Liver (tissue), 4 donors: Measurements from ENCODE around the gene PHF12. TPM values are rescaled to one million over a fixed set of nuclear protein-coding genes. Genes with fewer than 3 reads are reported as not detected.

Source experiments
- NR2F2 ChIP-seq: IDR thresholded peaks from 2 replicates; pipeline ENCODE4 v1.6.1; 2016; ENCODE audit warnings: antibody characterized with exemption
- polyA plus RNA-seq, 2 donors: library from polyadenylated mRNA; stranded (reverse) in 1 of 2; unstranded in 1 of 2; fragments of 200-250 nt in 1 of 2; fragments of >200 nt in 1 of 2; fragmentation: Nextera tagmentation in 1 of 2; extraction: Ambion mirVana in 1 of 2; gene quantifications; one replicate each; pipeline versions ENCODE4 v1.2.1 to v1.2.3, GENCODE V29; 2013 to 2015
- total RNA-seq, 2 donors: library from RNA; depleted of rRNA; stranded (reverse); fragments of >200 nt; gene quantifications; one replicate each; pipeline ENCODE4 v1.2.3, GENCODE V29; 2014
- donor health status: healthy.
- donor health status: healthy.
- donor health status: healthy.

Gene PHF12
- total and polyA plus RNA-seq, 4 donors, result 4.3 to 21.3 (median 11.7) TPM

DNA sequence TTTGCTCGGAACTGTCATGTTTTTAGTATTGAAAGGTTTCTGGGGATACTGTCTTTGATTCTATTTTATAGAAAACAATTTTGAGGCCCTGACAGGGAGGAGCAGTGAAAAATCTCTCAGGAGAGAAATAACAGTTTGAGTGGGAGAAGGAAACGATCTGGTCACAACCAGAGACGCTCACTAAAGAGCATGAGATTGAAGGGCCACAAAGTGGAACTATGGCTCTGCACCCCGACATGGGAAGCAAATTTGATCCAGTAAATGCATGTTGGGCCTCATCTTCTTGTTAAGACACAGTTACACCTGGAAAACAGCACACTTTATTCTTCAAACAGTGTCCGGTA, 96.0 kb downstream of the PHF12 start (continued):
- no peak for TF ChIP-seq NR2F2

Other genes starting within 250 kb of the PHF12 start
- under 1 TPM; 0.25 to 0.65 TPM for gene PROCA1, start 239.6 kb downstream of the PHF12 start, total RNA-seq
- under 1 TPM; 0.16 to 0.44 TPM for gene PROCA1, start 239.6 kb downstream of the PHF12 start, polyA plus RNA-seq
- 10 to 100 TPM in 1 of 2 donors, 1 to 10 TPM in 1; 5.6 to 14.3 TPM for gene RAB34, start 233.7 kb downstream of the PHF12 start, total RNA-seq
- 1 to 10 TPM; 4.5 to 9.6 TPM for gene RAB34, start 233.7 kb downstream of the PHF12 start, polyA plus RNA-seq
- 100 to 1,000 TPM; 106 to 189 TPM for gene RPL23A, start 231.5 kb downstream of the PHF12 start, total RNA-seq
- gene RPL23A, start 231.5 kb downstream of the PHF12 start, polyA plus RNA-seq, result 100 to 1,000 TPM; 484 to 507 TPM
- gene TLCD1, start 225.3 kb downstream of the PHF12 start, total RNA-seq, result 1 to 10 TPM; 4.4 to 7.9 TPM
- gene TLCD1, start 225.3 kb downstream of the PHF12 start, polyA plus RNA-seq, result 1 to 10 TPM; 5.1 to 8.8 TPM
- 1 to 10 TPM; 6.3 to 7.8 TPM for gene NEK8, start 222.7 kb downstream of the PHF12 start, total RNA-seq
- gene NEK8, start 222.7 kb downstream of the PHF12 start, polyA plus RNA-seq, result 1 to 10 TPM; 1.7 to 2.7 TPM
- gene TRAF4, start 207.5 kb downstream of the PHF12 start, total RNA-seq, result 10 to 100 TPM in 1 of 2 donors, 1 to 10 TPM in 1; 8.5 to 32.0 TPM
- gene TRAF4, start 207.5 kb downstream of the PHF12 start, polyA plus RNA-seq, result 10 to 100 TPM; 16.2 to 31.5 TPM
- gene FAM222B, start 108.7 kb downstream of the PHF12 start, total RNA-seq, result 1 to 10 TPM; 2.8 to 4.2 TPM
- gene FAM222B, start 108.7 kb downstream of the PHF12 start, polyA plus RNA-seq, result 1 to 10 TPM; 4.0 to 5.4 TPM
- gene ERAL1, start 96.5 kb downstream of the PHF12 start, total RNA-seq, result 10 to 100 TPM; 17.3 to 30.8 TPM
- gene ERAL1, start 96.5 kb downstream of the PHF12 start, polyA plus RNA-seq, result 10 to 100 TPM; 28.1 to 34.5 TPM
- gene FLOT2, start 53.8 kb downstream of the PHF12 start, total RNA-seq, result 10 to 100 TPM; 67.7 to 71.0 TPM
- 100 to 1,000 TPM in 1 of 2 donors, 10 to 100 TPM in 1; 61.6 to 100 TPM for gene FLOT2, start 53.8 kb downstream of the PHF12 start, polyA plus RNA-seq
- gene DHRS13, start 48.4 kb downstream of the PHF12 start, total RNA-seq, result 10 to 100 TPM in 1 of 2 donors, 1 to 10 TPM in 1; 9.7 to 91.6 TPM
- 10 to 100 TPM in 1 of 2 donors, 1 to 10 TPM in 1; 5.0 to 12.3 TPM for gene DHRS13, start 48.4 kb downstream of the PHF12 start, polyA plus RNA-seq
- not detected for gene SEZ6, start 54.5 kb upstream of the PHF12 start, total RNA-seq
- gene SEZ6, start 54.5 kb upstream of the PHF12 start, polyA plus RNA-seq, result under 1 TPM in 1 of 2 donors, not detected in 1; 0.39 TPM
- 100 to 1,000 TPM in 1 of 2 donors, 10 to 100 TPM in 1; 19.3 to 189 TPM for gene PIPOX, start 91.6 kb upstream of the PHF12 start, total RNA-seq
- 100 to 1,000 TPM; 126 to 227 TPM for gene PIPOX, start 91.6 kb upstream of the PHF12 start, polyA plus RNA-seq
- 10 to 100 TPM; 38.2 to 81.6 TPM for gene MYO18A, start 228.9 kb upstream of the PHF12 start, total RNA-seq
- gene MYO18A, start 228.9 kb upstream of the PHF12 start, polyA plus RNA-seq, result 10 to 100 TPM; 26.3 to 36.4 TPM